Medulla oblongata (tissue), 1 donor: ENCODE results near the gene ADAMTS16.

ENCODE experiments used
- DNase-seq: peaks from one replicate; pipeline ENCODE4 v3.0.0-alpha.2; 2015; ENCODE audit errors: extremely low spot score

ADAMTS16 gene

GRCh38 chr5:5314626-5315025 lies 174.5 kb downstream of the ADAMTS16 start:
- DNase-seq, result no peak

DNA sequence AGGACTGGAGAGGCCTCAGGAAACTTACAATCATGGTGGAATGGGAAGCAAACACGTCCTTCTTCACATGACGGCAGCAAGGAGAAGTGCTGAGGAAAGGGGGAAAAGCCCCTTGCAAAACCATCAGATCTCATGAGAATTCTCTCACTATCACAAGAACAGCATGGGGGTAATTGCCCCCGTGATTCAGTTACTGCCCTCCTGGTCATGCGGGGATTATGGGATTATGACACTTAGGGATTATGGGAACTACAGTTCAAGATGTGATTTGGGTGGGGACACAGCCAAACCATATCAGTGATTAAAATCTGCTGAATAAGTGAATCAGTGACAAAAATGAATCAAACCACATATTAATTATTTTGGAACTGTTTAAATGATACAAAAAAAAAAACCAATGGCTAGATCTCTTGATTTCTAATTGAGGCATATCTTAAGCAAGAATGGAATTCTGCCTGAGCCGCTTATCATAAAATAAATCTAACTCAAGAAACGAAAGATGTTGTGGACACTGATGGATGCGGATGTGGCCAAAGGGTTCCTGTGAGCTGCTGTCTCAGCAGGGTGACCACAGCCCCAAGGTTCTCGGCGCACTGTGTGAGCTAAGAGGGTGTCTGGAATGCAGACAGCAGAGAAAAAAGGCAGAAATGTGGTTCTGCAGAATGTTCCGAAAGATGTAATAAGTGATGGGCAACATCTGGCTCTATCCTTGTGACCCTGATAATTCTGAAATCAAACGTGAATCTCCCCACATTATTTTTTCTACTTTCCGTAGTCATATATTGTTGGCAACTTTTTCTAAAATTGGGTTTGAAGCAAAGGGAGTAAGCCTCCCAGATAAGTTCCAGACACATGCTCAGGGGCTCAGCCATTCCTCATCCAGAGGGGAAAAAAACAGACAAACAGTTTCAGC lies 175.2 kb downstream of the ADAMTS16 start:
- DNase-seq, result no peak

GRCh38 chr5:5316334-5316733 lies 176.2 kb downstream of the ADAMTS16 start:
- no peak for DNase-seq

GRCh38 chr5:5317976-5318375 lies 177.8 kb downstream of the ADAMTS16 start:
- no peak for DNase-seq

DNA sequence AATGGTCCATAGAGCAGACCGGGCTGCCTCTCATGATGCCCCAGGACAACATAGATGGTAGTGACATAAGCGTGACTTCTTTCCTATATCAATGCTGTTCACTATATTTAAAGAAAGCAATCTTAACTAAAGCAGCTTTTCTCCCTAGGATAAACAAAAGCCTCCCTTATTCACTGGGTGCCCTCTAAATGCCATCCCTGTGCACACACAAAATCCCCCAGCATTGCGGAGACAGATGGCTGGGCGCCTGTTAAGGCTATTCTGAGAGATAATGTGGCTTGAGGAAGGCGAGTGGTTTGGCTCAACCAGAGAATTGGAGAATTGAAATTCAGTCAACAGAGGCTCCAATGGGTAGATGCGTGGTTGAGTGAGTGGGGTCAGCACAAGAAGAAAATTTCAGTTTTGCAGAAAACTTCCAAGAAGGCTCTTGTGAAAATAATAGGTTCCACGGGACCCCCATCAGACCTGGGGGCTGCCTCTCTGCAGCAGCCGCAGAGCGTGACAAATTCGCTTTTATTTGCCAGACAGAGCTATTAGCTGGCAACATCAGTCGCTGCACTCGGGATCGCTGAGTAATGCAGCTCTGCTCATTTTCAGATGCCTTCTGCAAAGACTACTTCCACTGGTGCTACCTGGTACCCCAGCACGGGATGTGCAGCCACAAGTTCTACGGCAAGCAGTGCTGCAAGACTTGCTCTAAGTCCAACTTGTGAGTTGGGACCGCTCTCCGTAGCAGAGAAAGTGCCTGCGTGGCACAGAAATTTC lies 178.5 kb downstream of the ADAMTS16 start:
- no peak for DNase-seq

- DNase-seq, result no peak
Observed at GRCh38 chr5:5320062-5320805, 180.1 kb downstream of the ADAMTS16 start.

DNA sequence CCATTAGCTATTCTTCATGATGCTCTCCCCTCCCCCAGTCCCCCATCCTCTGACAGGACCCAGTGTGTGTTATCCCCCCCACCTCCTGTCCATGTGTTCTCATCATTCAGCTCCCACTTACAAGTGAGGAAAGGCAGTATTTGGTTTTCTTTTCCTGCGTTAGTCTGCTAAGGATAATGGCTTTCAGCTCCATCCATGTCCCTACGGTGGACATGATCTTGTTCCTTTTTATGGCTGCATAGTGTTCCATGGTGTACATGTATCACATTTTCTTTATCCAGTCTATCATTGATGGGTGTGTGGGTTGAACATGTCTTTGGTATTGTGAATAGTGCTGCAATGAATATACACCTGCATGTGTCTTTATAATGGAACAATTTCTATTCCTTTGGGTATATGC lies 181.0 kb downstream of the ADAMTS16 start:
- no peak for DNase-seq

GRCh38 chr5:5323551-5323950 lies 183.4 kb downstream of the ADAMTS16 start:
- DNase-seq, result no peak

- no peak for DNase-seq
Observed at GRCh38 chr5:5326115-5326758, 186.1 kb downstream of the ADAMTS16 start.

DNA sequence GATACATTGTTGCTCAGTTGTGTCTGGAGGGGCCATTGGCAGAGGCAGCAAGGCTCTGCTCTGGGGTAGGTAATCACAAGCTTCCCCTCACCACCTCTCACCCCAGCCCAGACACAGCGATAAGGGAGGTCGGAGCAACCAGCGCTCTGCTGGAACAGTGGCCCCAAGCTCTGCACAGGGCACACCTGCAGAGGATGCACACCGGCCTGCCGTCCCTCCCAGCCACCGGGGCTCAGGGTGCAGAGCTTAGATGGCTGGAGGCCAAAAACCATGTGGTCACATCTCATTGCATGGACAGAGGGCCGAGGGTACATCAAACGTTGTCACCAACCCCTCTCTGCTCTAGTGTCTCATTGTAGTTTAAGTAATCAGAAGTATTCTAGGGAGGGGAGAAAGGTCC lies 187.0 kb downstream of the ADAMTS16 start:
- DNase-seq, result no peak

DNA sequence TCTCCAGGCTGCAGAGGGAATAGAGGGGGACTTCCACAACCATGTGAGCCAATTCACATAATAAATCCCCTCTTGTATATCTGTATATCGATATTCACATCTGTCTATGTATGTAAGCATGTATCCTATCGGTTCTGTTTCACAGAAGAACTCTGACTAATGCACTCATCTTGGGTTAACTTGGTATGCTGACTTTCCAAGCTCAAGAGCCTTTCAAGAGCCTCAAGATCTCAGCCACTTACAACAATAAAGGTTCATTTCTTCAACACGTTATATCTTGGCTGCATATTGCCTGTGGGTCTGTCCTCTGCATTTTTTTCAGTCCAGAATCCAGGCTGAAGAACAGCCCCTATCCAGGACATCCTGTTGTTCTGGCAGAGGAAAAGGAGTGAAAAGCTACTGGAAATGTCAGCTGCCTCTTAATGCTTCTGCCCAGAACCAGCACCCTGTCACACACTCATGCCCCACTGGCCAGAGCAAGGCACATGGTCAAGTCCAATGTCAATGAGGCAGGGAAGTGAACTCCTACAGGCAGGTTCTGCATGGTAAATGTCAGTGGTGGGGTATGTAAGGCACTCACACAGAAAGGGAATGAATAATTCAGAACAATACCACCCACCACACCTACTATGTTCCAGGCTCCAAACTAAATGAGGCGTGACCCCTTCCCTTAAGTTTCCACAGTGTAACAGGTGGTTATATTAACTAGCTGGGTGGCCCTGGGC lies 190.8 kb downstream of the ADAMTS16 start:
- no peak for DNase-seq

- peak; percentile 34 for DNase-seq
Observed at GRCh38 chr5:5331848-5332247, 191.7 kb downstream of the ADAMTS16 start.

- DNase-seq, result no peak
Observed at GRCh38 chr5:5332287-5332686, 192.2 kb downstream of the ADAMTS16 start.

DNA sequence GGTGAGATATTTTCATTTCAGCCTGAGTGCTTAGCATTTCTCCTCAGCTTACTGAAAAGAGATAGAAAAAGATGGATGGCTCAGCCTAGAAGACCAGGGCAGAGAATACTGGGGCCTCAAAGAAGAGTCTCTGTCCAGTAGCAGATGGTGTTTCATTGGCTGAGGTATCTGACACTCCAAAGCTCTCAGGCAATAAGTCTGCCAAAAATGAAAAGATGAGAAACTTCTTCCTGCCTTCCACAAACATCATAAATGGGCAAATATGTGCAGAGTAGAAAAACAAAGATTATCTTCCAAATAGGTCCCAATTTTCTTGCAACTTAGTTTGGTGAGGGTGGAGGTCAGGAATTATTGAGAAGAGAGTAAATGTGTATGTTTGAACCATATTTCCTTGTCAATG lies 195.0 kb downstream of the ADAMTS16 start:
- DNase-seq, result no peak

DNA sequence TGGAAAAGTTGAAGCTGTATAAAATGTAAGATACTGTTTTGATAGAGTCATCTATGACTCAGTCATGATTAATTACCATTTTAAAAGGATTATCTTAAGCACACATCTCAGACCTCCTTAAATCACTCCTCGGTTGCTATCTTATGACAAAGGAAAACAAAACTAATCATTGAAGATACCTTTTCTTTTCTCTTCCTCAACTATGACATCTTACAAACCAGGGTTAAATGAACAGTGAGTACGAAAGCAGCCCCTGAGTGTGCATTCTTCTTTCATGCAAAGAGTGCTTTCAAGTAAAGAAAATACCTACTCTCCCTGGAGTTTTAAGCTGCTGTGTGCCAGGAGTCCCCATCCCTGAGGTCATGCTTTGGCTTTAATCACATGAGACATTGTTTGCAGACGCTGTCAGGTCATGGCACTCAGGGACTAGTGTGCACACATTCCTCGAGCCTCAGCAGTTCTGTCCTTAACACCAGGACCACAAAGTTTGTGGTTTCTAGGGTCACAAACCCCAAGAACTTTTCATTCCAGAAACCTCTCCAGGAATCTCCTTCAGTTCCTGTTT lies 195.7 kb downstream of the ADAMTS16 start:
- no peak for DNase-seq

DNA sequence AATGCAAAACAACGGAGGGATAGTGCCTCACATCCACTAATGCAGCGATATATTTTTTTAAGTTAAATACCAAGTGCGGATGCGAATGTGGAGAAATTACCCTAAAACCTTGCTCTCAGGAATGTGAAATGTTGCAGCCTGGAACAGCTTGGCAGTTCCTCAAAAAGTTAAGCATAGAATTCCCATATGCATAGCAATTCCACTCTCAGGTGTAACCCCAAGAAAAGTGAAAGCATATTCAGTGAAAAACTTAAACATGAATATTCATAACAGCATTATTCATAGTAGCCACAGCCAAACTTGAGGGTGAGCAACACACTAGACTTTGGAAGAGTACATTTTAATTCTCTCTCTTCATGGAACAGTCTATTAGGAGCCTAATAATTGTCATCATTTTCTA lies 199.1 kb downstream of the ADAMTS16 start:
- no peak for DNase-seq

DNA sequence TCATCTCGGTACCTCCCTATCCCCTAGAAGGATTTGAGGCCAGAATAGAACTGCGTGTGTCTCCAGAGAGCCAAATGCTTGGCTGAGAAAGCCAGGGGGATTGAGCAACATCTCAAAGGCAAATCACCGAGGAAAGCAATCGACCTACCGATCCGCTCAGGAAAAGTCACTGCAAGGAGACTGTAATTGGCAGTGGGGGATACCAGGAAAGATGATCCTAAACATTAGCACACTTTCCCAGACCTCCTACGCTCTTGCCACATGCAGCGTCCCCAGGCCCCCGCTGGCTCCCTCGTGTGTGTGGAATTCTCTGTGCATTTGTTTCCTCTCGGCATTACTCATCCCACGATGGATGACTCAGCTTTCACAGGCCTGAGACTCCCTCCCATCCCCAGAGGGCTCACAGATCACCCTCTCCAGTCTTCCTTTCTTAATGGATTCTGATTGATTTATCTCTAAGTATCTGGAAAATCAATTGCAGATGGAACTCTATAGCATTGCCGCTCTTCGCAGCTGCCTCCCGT lies 200.1 kb downstream of the ADAMTS16 start:
- peak; percentile 32 for DNase-seq

GRCh38 chr5:5341531-5342292 lies 201.6 kb downstream of the ADAMTS16 start:
- no peak for DNase-seq

GRCh38 chr5:5342784-5343183 lies 202.7 kb downstream of the ADAMTS16 start:
- no peak for DNase-seq

- no peak for DNase-seq
Observed at GRCh38 chr5:5343568-5343967, 203.4 kb downstream of the ADAMTS16 start.
